Stimulated activated naive CD8-positive, alpha-beta T cell treated with anti-CD3 and anti-CD28 coated beads, Interleukin-15, amount 100 ng/mL, for 72 hours (primary cell): ENCODE data around the gene VSX1.
A peak's percentile ranks its signal among the peaks of the same experiment; 100 is the strongest.

Experiments
- ATAC-seq: fragments of 150-1000 bp; cut with Tn5 transposase; 2 replicates; pipeline ENCODE4 v1.10.0; 2021; ENCODE audit warnings: mild to moderate bottlenecking, moderate library complexity
- DNase-seq, 2 donors: peaks; one replicate each; pipeline ENCODE4 v3.0.0; 2021 to 2022
- H3K27ac Mint-ChIP-seq, 2 donors: one replicate each; pipeline ENCODE4 v1.8.0; 2022; ENCODE audit warnings: mild to moderate bottlenecking in 2 of 2, mixed read lengths in 2 of 2, moderate library complexity in 2 of 2
- H3K27me3 Mint-ChIP-seq: one replicate; pipeline ENCODE4 v1.8.0; 2022; ENCODE audit warnings: mixed read lengths
- H3K4me1 Mint-ChIP-seq: one replicate; pipeline ENCODE4 v1.8.0; 2022; ENCODE audit warnings: mild to moderate bottlenecking, mixed read lengths
- H3K4me3 Mint-ChIP-seq, 2 donors: one replicate each; pipeline ENCODE4 v1.8.0; 2022; ENCODE audit warnings: mild to moderate bottlenecking in 2 of 2, mixed read lengths in 2 of 2, moderate library complexity in 1 of 2
- H3K9me3 Mint-ChIP-seq, 2 donors: one replicate each; pipeline ENCODE4 v1.8.0; 2022; ENCODE audit warnings: mixed read lengths in 2 of 2

The VSX1 gene

DNA sequence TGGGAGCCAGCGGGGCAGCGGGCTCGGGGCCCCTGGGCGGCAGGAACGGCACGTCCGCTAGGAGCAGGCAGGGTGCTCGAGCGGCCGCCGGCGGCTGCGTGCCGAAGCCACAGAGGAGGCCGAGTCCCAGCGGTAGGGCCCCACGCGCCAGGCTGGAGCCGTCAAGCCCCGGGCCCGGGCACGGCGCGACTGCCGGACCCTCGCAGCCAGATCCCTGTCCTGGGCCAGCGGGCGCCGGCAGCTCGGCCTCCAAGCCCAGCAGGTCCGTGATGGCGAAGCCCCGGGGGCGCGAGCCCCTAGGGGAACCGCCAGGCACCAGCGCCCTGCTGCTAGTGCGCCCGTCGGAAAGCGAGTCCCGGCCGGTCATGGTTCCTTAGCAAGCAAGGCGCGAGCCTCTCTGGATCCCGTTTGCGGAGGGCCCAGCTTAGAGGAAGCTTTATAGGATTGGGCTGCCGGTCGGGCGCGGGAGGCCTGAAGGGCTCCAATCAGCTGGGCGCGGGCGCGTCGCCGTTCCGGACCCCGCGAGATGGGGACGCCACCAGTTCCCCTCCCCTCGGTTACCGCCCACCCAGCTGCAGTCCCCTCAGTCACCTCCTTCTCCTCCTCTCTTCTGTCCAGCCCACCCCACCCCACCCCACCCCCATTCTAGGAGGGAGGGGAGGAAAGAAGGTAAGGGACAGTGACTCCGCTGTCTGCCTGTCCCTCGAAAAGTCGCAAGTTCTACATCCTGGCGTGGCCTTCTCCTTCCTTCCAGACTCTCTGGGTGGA, at the start of gene VSX1:
TSS of gene VSX1 (minus strand) at position 412 of the 768 bp plus-strand sequence. CDS start at position 367, 45 bp downstream.
- peak; percentile 11 for ATAC-seq
- Mint-ChIP-seq H3K4me3 (peak within 1 kb of the TSS; percentile 32 to 54), H3K27ac (no peak within 1 kb of the TSS), H3K27me3 (peaks cover 95% of the 10 kb centered on the region), H3K9me3 (no peaks in the 10 kb centered on the region), H3K4me1 (peaks cover 46% of the 10 kb centered on the region)
- DNase-seq, result no peak

DNA sequence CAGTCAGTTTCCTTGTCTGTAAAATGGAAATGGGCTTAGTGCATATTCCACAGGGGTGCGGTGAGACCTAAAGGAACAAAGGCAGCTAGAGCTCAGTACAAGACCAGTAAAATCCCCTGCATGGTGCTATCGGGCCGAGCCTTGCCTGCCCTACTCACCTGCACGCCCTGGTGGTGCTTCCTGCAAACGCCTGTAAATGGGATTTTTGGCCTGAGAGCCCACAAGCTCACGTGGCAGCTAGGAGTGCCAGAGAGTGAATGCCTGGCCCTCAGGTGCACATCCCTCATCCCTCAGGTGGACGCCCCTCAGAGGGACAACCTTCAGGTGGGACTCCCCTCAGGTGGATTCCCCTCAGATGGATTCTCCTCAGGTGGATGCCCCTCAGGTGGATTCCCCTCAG, 48.0 kb upstream of the VSX1 start:
- H3K4me1 Mint-ChIP-seq, result no peaks in the 10 kb centered on the region
- no peak for DNase-seq
- H3K27ac Mint-ChIP-seq, result no peak overlapping the region
- no peak overlapping the region for H3K4me3 Mint-ChIP-seq
- peaks cover 11% of the 10 kb centered on the region for H3K27me3 Mint-ChIP-seq
- no peaks in the 10 kb centered on the region for H3K9me3 Mint-ChIP-seq
- ATAC-seq, result no peak

DNA sequence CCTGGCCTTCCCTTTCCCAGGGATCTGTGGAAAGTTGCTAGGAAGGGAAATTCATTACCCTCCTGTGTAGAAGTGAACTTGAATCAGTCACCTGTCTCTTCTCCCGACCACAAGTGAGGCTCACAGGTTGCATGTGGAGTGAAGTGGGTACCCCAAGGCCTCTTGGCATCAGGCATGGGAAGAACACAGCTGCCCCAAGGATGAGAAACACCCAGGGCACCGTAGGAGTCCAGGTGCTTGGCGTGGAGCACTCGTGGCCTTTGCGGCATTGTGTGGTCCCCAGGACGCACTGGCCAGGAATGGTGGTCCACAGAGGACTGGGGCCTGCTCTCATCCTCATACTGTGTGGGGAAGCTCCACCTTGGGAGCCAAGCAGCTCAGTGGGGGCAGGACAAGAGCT, 47.5 kb upstream of the VSX1 start:
- Mint-ChIP-seq H3K27me3 (peaks cover 11% of the 10 kb centered on the region), H3K4me3 (no peak overlapping the region), H3K4me1 (no peaks in the 10 kb centered on the region), H3K9me3 (no peaks in the 10 kb centered on the region), H3K27ac (no peak overlapping the region)
- ATAC-seq (no peak), DNase-seq (no peak)

DNA sequence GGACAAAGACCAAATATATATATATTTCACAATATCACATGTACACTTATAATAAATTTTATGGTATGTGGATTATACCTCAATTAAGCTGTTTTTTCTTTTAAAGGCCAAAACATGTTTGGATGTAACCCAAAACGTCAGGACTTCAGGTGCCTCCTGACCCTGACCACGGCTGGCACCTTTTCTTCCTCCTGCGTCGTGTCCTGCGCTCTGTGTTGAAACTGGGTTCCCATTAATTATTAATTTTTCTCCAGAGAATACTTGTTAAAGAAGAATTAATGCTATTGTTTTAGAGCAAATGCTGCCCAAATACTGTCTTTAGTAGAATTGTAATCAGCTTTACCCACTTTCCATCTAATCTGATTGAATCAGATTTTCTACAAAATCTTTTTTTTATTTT, 46.7 kb upstream of the VSX1 start:
- peaks cover 7% of the 10 kb centered on the region for H3K27me3 Mint-ChIP-seq
- ATAC-seq, result no peak

DNA sequence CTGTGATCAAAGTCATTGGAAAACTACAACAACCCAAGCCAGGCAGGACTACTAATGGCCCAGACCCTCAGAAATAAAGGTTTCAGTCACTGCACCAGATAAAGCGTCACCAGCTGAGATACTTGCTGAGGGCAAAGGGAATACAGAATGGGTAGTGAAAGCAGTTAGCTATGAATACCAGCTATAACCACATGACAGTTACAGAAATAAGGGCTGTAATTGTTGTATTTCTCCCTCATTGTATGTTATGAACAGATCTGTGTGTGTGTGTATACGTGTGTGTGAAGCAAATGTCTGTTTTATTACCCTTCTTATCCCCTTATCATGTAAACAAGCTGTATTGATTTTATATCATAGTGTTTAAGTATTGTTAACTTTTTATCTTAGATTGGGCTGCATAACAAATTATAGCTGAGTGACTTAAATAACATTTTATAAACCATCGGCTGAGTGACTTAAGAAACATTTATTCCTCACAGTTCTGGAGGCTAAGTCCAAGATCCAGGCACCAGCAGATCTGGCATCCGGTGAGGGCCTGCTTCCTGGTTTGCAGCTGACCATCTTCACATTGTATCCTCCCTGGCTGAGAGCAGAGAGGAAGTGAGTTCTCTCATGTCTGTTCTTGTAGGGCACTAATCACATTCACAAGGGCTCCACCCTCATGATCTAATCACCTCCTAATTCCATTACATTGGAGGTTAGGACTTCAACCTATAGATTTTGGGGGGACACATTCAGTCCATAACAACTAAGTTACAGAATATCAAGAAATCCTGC, 46.0 kb upstream of the VSX1 start:
- H3K9me3 Mint-ChIP-seq, result no peaks in the 10 kb centered on the region
- no peak for DNase-seq
- no peak overlapping the region for H3K27ac Mint-ChIP-seq
- ATAC-seq, result no peak
- H3K27me3 Mint-ChIP-seq, result no peaks in the 10 kb centered on the region
- no peaks in the 10 kb centered on the region for H3K4me1 Mint-ChIP-seq
- H3K4me3 Mint-ChIP-seq, result no peak overlapping the region

More for the DNA sequence above, 46.7 kb upstream of the VSX1 start:
- no peaks in the 10 kb centered on the region for H3K4me1 Mint-ChIP-seq
- H3K27ac Mint-ChIP-seq, result no peak overlapping the region
- no peaks in the 10 kb centered on the region for H3K9me3 Mint-ChIP-seq
- DNase-seq, result no peak
- H3K4me3 Mint-ChIP-seq, result no peak overlapping the region

DNA sequence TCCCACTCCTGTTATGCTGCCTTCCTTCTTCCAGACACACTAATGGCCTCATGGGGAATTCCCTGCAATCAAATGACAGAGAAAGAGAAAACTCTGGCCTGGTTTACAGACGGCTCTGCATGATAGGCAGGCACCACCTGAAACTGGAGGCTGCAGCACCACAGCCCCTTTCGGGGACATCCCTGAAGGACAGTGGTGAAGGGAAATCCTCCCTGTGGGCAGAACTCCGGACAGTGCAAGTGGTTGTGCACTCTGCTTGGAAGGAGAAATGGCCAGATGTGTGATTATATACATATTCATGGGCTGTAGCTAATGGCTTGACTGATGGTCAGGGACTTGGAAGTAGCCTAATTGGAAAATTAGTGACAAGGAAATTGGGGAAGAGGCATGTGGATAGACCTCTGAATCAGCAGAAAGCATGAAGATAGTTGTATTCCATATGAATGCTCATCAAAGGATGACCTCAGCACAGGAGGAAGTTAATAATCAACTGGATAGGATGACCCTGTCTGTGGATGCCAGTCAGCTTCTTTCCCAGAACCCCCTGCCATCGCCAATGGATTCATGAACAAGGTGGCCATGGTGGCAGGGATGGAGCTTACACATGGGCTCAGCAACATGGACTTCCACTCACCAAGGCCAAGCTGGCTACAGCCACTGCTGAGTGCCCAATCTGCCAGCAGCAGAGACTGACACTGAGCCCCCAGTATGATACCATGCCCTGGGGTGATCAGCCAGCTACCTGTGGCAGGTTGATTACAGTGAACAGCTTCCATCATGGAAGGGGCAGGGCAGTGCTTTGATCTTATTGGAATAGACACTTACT, 44.5 kb upstream of the VSX1 start:
- ATAC-seq (no peak), DNase-seq (no peak)
- Mint-ChIP-seq H3K27me3 (no peaks in the 10 kb centered on the region), H3K9me3 (no peaks in the 10 kb centered on the region), H3K4me3 (no peak overlapping the region), H3K4me1 (no peaks in the 10 kb centered on the region), H3K27ac (no peak overlapping the region)

DNA sequence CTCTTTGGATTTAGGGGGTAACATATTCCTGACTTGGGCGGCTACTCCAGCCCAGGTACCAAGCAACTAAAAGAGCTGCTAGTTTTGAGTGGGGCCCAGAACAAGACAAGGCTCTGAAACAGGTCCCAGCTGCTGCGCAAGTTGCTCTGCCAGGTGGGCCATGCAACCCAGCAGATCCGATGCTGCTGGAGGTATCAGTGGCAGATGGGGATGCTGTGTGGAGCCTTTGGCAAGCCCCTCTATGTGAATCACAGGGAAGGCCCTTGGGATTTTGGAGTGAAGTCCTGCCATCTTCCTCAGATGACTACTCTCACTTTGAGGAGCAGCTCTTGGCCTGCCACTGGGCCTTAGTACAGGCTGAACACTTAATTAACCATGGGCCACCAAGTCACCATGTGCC, 43.7 kb upstream of the VSX1 start:
- H3K9me3 Mint-ChIP-seq, result no peaks in the 10 kb centered on the region
- no peak overlapping the region for H3K4me3 Mint-ChIP-seq
- H3K27ac Mint-ChIP-seq, result no peak overlapping the region
- no peaks in the 10 kb centered on the region for H3K27me3 Mint-ChIP-seq
- DNase-seq (no peak), ATAC-seq (no peak)
- no peaks in the 10 kb centered on the region for H3K4me1 Mint-ChIP-seq

DNA sequence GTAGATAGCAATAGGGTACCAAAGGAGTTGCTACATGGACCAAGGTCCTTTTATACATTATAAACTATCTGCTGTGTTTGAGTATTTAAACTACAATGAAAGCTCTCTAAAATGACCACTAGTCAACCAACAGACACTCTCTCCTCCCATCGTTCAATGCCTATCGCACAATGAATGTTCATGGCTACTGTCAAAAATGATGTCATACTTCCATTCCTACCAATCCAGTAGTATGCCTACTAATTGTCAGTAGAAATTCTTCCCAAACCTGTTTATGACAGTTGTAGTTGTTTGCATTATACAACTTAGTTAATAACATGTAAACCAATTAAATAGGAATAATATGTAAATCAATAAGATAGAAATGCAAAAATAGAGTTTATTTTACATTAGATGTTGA, 39.0 kb upstream of the VSX1 start:
- no peak for DNase-seq
- no peaks in the 10 kb centered on the region for H3K9me3 Mint-ChIP-seq
- H3K4me3 Mint-ChIP-seq, result no peak overlapping the region
- no peaks in the 10 kb centered on the region for H3K27me3 Mint-ChIP-seq
- no peak for ATAC-seq
- H3K27ac Mint-ChIP-seq, result no peak overlapping the region
- H3K4me1 Mint-ChIP-seq, result no peaks in the 10 kb centered on the region

DNA sequence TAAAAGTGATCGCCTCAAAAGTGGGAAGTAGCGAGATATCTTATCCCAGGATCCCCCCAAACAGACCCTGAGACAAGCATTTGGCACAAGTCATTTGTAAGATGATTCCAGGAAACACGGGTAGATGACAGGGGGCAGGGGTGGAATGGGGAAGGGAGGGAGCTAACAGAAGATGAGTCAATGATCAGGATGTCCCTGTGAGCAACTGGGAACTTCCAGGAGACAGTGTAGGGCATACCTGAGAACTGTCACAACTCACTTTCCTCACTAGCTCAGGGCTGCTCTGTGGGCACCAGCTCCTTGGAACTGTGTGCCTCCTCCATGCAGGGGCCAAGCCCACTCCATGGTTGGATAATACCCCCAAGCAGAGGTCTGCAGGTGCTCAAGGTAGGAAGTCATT, 38.5 kb upstream of the VSX1 start:
- H3K27ac Mint-ChIP-seq, result no peak overlapping the region
- H3K9me3 Mint-ChIP-seq, result no peaks in the 10 kb centered on the region
- DNase-seq (no peak), ATAC-seq (no peak)
- no peak overlapping the region for H3K4me3 Mint-ChIP-seq
- no peaks in the 10 kb centered on the region for H3K4me1 Mint-ChIP-seq
- no peaks in the 10 kb centered on the region for H3K27me3 Mint-ChIP-seq

DNA sequence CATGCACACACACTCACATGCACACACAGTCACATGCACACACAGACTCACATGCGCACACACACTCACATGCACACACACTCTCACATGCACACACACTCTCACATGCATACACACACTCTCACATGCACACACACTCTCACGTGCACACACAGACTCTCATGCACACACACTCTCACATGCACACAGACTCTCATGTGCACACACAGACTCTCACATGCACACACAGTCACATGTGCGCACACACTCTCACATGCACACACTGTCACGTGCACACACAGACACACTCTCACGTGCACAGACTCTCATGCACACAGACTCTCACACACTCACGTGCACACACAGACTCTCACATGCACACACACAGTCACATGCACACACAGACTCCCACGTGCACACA, 36.6 kb upstream of the VSX1 start:
- Mint-ChIP-seq H3K4me3 (no peak overlapping the region), H3K27ac (no peak overlapping the region), H3K9me3 (no peaks in the 10 kb centered on the region), H3K27me3 (no peaks in the 10 kb centered on the region), H3K4me1 (no peaks in the 10 kb centered on the region)
- DNase-seq (no peak), ATAC-seq (no peak)

DNA sequence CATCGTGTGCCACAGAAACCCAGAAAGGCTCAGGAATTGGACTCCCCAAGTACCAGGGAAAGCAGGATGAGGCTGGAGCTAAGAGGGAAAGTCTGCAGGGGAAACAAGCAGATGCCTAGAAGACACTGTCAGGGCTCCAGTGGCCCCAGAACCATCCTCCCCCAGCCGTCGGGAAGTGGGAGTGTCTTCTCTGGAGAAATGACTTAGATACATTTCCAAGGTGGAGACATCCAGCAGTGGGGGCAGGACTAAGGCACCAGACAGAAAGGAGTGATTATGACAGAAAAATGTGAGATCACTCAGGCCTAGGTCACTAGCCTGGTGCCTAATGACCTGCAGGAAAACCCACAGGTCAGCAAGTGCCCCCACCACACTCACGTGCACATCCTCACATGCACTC, 36.0 kb upstream of the VSX1 start:
- H3K27ac Mint-ChIP-seq, result no peak overlapping the region
- no peak for ATAC-seq
- H3K27me3 Mint-ChIP-seq, result no peaks in the 10 kb centered on the region
- no peak for DNase-seq
- H3K4me3 Mint-ChIP-seq, result no peak overlapping the region
- H3K9me3 Mint-ChIP-seq, result no peaks in the 10 kb centered on the region
- no peaks in the 10 kb centered on the region for H3K4me1 Mint-ChIP-seq

DNA sequence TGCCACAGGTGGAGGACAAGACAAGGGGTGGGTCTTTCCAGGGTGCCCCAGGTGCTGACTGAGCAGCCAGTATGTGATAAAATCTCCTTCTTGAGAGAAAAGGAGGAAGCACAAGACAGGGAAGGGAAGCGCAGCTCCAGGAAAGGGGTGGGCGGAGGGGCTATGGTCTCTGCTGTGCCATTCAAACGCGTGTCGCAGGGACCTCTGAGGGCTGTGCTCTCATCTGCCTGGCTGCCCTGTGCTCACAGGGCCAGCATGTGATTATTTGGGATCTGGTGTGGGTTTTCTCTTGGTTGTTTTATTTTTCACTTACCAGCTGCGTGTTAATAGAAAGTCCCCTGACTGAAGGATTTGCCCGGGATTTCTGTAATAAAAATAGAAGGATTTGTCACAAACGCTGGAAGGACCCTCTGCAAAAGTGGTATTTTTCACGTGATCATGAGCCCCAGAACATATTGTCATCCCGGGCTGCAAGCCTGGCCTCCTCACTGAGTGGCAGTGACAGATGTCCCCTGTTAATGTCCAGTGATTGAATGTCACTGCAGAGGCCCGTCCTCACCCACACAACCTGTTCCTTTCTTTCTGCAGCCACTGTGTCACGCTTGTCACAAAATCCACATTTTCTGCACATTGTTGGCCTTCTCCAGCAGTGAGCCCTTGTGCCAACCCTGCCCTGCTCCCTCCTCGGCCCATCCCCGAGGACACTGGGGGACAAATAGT, 35.0 kb upstream of the VSX1 start:
- H3K9me3 Mint-ChIP-seq, result no peaks in the 10 kb centered on the region
- no peaks in the 10 kb centered on the region for H3K4me1 Mint-ChIP-seq
- no peak overlapping the region for H3K4me3 Mint-ChIP-seq
- ATAC-seq (no peak), DNase-seq (no peak)
- no peak overlapping the region for H3K27ac Mint-ChIP-seq
- H3K27me3 Mint-ChIP-seq, result no peaks in the 10 kb centered on the region

DNA sequence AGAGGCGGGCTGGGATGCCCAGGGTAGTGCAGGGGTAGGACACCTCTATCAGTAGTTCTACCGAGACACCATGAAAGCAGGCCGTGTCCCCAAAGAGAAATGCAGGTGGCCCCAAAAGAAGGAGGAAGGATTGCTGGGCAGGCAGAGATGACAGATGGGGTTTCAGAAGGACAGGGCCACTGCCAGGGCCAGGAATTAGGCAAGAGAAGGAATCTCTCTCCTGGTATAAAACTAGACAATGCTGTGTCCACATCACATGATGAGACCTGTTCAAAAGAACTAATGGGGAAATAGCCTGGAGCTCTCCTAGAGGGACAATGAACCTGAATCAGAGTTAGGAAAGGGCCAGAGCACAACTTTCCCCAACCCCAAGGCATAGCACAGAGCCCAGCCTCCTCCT, 21.6 kb upstream of the VSX1 start:
- no peak overlapping the region for H3K27ac Mint-ChIP-seq
- H3K27me3 Mint-ChIP-seq, result peaks cover 45% of the 10 kb centered on the region
- H3K4me3 Mint-ChIP-seq, result no peak overlapping the region
- H3K4me1 Mint-ChIP-seq, result peaks cover 22% of the 10 kb centered on the region
- ATAC-seq (no peak), DNase-seq (no peak)
- no peaks in the 10 kb centered on the region for H3K9me3 Mint-ChIP-seq

DNA sequence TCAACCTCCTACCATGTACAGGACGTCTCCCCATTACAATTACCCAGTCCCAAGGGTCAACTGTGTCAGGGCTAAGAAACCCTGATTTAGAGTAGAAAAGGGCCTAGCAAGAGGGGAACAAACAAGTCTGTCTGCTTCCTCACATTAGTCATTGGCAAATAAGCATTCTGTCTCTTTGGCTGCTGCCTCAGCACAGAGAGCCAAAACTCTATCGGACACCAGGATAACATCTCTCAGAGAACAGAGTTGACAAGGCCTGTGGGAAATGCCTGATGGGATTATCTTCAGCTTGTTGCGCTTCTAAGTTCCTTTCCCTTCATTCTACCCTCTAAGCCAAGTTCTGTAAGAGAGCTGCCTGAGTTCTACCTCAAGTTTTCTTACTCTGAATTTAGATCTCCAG, 19.0 kb upstream of the VSX1 start:
- H3K27me3 Mint-ChIP-seq, result peaks cover 19% of the 10 kb centered on the region
- H3K4me1 Mint-ChIP-seq, result peaks cover 25% of the 10 kb centered on the region
- ATAC-seq (no peak), DNase-seq (no peak)
- H3K9me3 Mint-ChIP-seq, result no peaks in the 10 kb centered on the region
- H3K4me3 Mint-ChIP-seq, result no peak overlapping the region
- H3K27ac Mint-ChIP-seq, result no peak overlapping the region

DNA sequence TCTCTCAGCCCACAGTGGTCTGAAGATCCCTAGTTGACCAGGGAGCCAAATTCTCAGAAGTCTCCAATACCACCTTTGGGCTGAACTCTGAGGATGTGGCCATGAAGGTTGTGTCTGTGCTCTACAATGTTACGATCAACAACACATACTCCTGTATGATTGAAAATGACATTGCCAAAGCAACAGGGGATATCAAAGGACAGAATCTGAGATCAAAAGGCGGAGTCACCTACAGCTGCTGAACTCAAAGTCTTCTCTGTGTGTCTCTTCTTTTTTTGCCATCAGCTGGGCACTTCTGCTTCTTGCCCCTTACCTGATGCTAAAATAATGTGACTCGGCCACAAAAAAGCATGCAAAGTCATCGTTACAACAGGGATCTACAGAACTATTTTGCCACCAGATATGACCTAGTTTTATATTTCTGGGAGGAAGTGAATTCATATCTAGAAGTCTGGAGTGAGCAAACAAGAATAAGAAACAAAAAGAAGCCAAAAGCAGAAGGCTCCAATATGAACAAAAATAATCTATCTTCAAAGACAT, 17.7 kb upstream of the VSX1 start:
- no peak for DNase-seq
- H3K27ac Mint-ChIP-seq, result no peak overlapping the region
- ATAC-seq, result no peak

More for the DNA sequence above, 17.7 kb upstream of the VSX1 start:
- Mint-ChIP-seq H3K4me3 (no peak overlapping the region), H3K4me1 (peaks cover 25% of the 10 kb centered on the region), H3K27me3 (peaks cover 7% of the 10 kb centered on the region), H3K9me3 (no peaks in the 10 kb centered on the region)
